Cardiac muscle cell (in vitro differentiated cells and primary cell): ENCODE data around the gene CFAP46. TPM values are rescaled to one million over a fixed set of nuclear protein-coding genes. Genes with fewer than 3 reads are reported as not detected.
"Not testable (repeated sequence)": the region's sequence is repeated elsewhere in the genome, so short reads cannot be mapped to it uniquely, and the experiment has no call there.

Experiments used
- DNase-seq, 2 donors: peaks; one replicate each; pipeline versions ENCODE4 v3.0.0 to v3.0.0-alpha.2; 2010 to 2017; ENCODE audit warnings: low read depth in 1 of 2, low spot score in 1 of 2
- H3K27ac ChIP-seq: fragments of 200-600 bp; sonication (generic); 2 replicates; pipeline ENCODE4 v1.5.1; 2016
- H3K27me3 ChIP-seq: fragments of 200-600 bp; sonication (generic); 2 replicates; pipeline ENCODE4 v1.6.0; 2016; ENCODE audit warnings: control low read depth
- H3K36me3 ChIP-seq: fragments of 200-600 bp; sonication (generic); 2 replicates; pipeline ENCODE4 v1.5.1; 2016; ENCODE audit warnings: control low read depth
- H3K4me1 ChIP-seq: fragments of 200-600 bp; sonication (generic); 2 replicates; pipeline ENCODE4 v1.8.1; 2017; ENCODE audit warnings: low read depth, mild to moderate bottlenecking, mixed run types
- H3K4me3 ChIP-seq: fragments of 200-600 bp; sonication (generic); 2 replicates; pipeline ENCODE4 v1.5.1; 2016; ENCODE audit warnings: mild to moderate bottlenecking
- H3K9me3 ChIP-seq: fragments of 200-600 bp; sonication (generic); 2 replicates; pipeline ENCODE4 v1.5.1; 2017; ENCODE audit warnings: low read depth, mild to moderate bottlenecking, control low read depth
- polyA plus RNA-seq: library from polyadenylated mRNA; unstranded; fragments of >200 nt; fragmentation: Nextera tagmentation; extraction: Ambion mirVana; gene quantifications from 2 replicates; pipeline ENCODE4 v1.2.1, GENCODE V29; 2016
- total RNA-seq: library from RNA; depleted of rRNA; stranded (reverse); fragments of >200 nt; gene quantifications from 2 replicates; pipeline ENCODE4 v1.2.3, GENCODE V29; 2016
- TF ChIP-seq, protein P1 (sequence below): IDR thresholded peaks from 2 replicates; pipeline ENCODE4 v1.5.1; 2012; ENCODE audit warnings: low read depth, mild to moderate bottlenecking, low read length

The CFAP46 gene
- total and polyA plus RNA-seq, 2 experiments from 2014 or later = 2.8 to 4.5 TPM

GRCh38 chr10:132827861-132828539 lies 114.4 kb downstream of the CFAP46 start:
- Histone ChIP-seq H3K27me3 (peaks cover 20% of the 10 kb centered on the region), H3K4me1 (no peaks in the 10 kb centered on the region), H3K27ac (no peak overlapping the region), H3K4me3 (no peak overlapping the region), H3K9me3 (no peaks in the 10 kb centered on the region), H3K36me3 (no peaks in the 10 kb centered on the region)
- TF ChIP-seq, protein P1, sequence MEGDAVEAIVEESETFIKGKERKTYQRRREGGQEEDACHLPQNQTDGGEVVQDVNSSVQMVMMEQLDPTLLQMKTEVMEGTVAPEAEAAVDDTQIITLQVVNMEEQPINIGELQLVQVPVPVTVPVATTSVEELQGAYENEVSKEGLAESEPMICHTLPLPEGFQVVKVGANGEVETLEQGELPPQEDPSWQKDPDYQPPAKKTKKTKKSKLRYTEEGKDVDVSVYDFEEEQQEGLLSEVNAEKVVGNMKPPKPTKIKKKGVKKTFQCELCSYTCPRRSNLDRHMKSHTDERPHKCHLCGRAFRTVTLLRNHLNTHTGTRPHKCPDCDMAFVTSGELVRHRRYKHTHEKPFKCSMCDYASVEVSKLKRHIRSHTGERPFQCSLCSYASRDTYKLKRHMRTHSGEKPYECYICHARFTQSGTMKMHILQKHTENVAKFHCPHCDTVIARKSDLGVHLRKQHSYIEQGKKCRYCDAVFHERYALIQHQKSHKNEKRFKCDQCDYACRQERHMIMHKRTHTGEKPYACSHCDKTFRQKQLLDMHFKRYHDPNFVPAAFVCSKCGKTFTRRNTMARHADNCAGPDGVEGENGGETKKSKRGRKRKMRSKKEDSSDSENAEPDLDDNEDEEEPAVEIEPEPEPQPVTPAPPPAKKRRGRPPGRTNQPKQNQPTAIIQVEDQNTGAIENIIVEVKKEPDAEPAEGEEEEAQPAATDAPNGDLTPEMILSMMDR = no peak
- no peak for DNase-seq

GRCh38 chr10:132827423-132827789 lies 115.0 kb downstream of the CFAP46 start:
- DNase-seq = no peak
- Histone ChIP-seq H3K4me1 (no peaks in the 10 kb centered on the region), H3K27me3 (peaks cover 20% of the 10 kb centered on the region), H3K36me3 (no peaks in the 10 kb centered on the region), H3K9me3 (no peaks in the 10 kb centered on the region), H3K27ac (no peak overlapping the region), H3K4me3 (no peak overlapping the region)
- TF ChIP-seq, protein P1 = no peak

DNA sequence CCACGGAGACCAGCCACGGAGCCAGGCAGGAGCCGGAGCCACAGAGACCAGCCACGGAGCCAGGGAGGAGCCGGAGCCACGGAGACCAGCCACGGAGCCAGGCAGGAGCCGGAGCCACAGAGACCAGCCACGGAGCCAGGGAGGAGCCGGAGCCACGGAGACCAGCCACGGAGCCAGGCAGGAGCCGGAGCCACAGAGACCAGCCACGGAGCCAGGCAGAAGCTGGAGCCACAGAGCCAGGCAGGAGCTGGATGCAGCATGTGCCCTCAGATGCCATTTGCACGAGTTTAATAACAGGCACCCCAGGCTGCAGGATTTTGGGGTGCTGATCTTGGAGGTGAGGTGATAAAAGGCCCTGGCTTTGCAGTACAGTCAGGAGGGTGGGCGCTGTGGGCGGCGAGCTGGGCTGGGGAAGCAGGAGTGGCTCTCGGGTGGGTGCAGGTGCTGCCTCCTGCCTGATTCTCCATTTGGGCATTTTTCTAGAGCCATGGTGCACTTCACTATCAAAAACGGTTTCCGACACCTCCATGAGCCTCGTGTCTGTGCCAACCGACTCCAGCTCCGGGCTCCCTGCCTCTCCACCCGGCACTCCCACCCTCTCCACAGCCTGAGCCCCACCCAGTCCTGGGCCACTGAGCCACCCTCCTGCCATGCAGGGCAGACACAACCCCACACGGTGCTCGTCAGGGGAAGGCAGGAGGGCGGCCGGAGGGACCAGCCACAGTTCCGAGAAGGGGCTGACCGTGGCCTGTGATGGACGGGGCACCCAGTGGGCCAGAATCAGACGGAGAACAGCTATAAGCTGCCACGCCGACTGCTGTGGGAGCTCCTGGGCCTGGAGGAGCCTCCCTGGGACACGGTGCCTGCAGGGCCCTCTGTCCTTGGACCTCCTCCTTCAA lies 115.6 kb downstream of the CFAP46 start:
- Histone ChIP-seq H3K4me1 (no peaks in the 10 kb centered on the region), H3K36me3 (no peaks in the 10 kb centered on the region), H3K9me3 (no peaks in the 10 kb centered on the region), H3K4me3 (no peak overlapping the region), H3K27ac (no peak overlapping the region), H3K27me3 (peaks cover 20% of the 10 kb centered on the region)
- DNase-seq = no peak
- TF ChIP-seq, protein P1 = no peak

GRCh38 chr10:132825783-132826523 lies 116.4 kb downstream of the CFAP46 start:
- not testable (repeated sequence) for H3K4me1 ChIP-seq, H3K9me3 ChIP-seq, H3K27ac ChIP-seq, DNase-seq, H3K36me3 ChIP-seq, H3K4me3 ChIP-seq
- H3K27me3 ChIP-seq = peaks cover 15% of the 10 kb centered on the region

GRCh38 chr10:132820056-132820455 lies 122.3 kb downstream of the CFAP46 start:
- TF ChIP-seq, protein P1 = no peak
- Histone ChIP-seq H3K36me3 (no peaks in the 10 kb centered on the region), H3K27ac (no peak overlapping the region), H3K9me3 (no peaks in the 10 kb centered on the region), H3K4me1 (no peaks in the 10 kb centered on the region), H3K27me3 (no peaks in the 10 kb centered on the region), H3K4me3 (no peak overlapping the region)
- no peak for DNase-seq
